ENCODE data around the gene SLAMF8. TPM values are rescaled to one million over a fixed set of nuclear protein-coding genes. Genes with fewer than 3 reads are reported as not detected.

Gene SLAMF8
- total and polyA plus RNA-seq, 2 of the 8 experiments (the other 6 are each of a cell fraction or from before 2014, with no cell fraction given), result not detected

GRCh38 chr1:159821171-159821867, 5.4 kb upstream of the SLAMF8 start (continued):
- TF ChIP-seq CTCF (IDR thresholded peaks at IDR 0.05; ENCODE audit: control extremely low read depth in 1 of 3, insufficient read depth in 1 of 3, low read depth in 1 of 3, low read length in 3 of 3) (peak in 2 of 3 experiments; percentile 34 to 48; a peak in 3 of 4 replicates), EGR1 (IDR thresholded peaks at IDR 0.05; ENCODE audit: borderline replicate concordance, low read depth, low read length) (no peak)
